Daoy (cell line): ENCODE measurements around the gene CIB4. TPM values are rescaled to one million over a fixed set of nuclear protein-coding genes. Genes with fewer than 3 reads are reported as not detected.

ENCODE experiments used
- total RNA-seq: library from RNA; depleted of rRNA; stranded (reverse); fragments of >200 nt; shearing (Covaris generic); gene quantifications from 2 replicates; pipeline ENCODE4 v1.2.3, GENCODE V29; 2014; rRNA removed

Gene CIB4
- total RNA-seq, 1 experiment from 2014 or later, result not detected

Other genes starting within 250 kb of the CIB4 start
- not detected in 2 replicates for gene DRC1, start 239.4 kb downstream of the CIB4 start, total RNA-seq
- not detected in 2 replicates for gene OTOF, start 163.2 kb downstream of the CIB4 start, total RNA-seq
- 0.03 and 0.80 TPM in 2 replicates for gene KCNK3, start 51.4 kb upstream of the CIB4 start, total RNA-seq
- gene SLC35F6, start 122.9 kb upstream of the CIB4 start, total RNA-seq, result 18.5 and 19.1 TPM in 2 replicates
- gene CENPA, start 144.7 kb upstream of the CIB4 start, total RNA-seq, result 25.3 and 27.9 TPM in 2 replicates
- 1.0 and 1.9 TPM in 2 replicates for gene DPYSL5, start 206.8 kb upstream of the CIB4 start, total RNA-seq